LNCaP clone FGC (cell line): ENCODE data around the gene GTPBP1.
A peak's percentile ranks its signal among the peaks of the same experiment; 100 is the strongest.

Experiments
- DNase-seq: peaks from one replicate; pipeline ENCODE4 v3.0.0-alpha.2; 2011; ENCODE audit warnings: low read depth
- H3K4me3 ChIP-seq: 2 replicates; pipeline ENCODE4 v1.5.1; 2011; ENCODE audit warnings: mild to moderate bottlenecking, low read depth, low read length, control low read depth
- CTCF ChIP-seq: IDR thresholded peaks from 2 replicates; pipeline ENCODE4 v1.5.1; 2012; ENCODE audit warnings: mild to moderate bottlenecking; ENCODE audit not compliant: control insufficient read depth, insufficient read depth; ENCODE audit errors: extremely low read depth

The GTPBP1 gene

GRCh38 chr22:38758276-38758945 lies 52.7 kb downstream of the GTPBP1 start:
- no peak overlapping the region for H3K4me3 ChIP-seq
- no peak for DNase-seq
- TF ChIP-seq CTCF = no peak

- no peak for DNase-seq
- TF ChIP-seq CTCF = no peak
- H3K4me3 ChIP-seq = no peak overlapping the region
These were observed 53.3 kb downstream of the GTPBP1 start for GRCh38 chr22:38759005-38759404.

GRCh38 chr22:38760477-38761201 lies 54.9 kb downstream of the GTPBP1 start:
- DNase-seq = no peak
- H3K4me3 ChIP-seq = no peak overlapping the region
- no peak for TF ChIP-seq CTCF

- TF ChIP-seq CTCF = no peak
- no peak for DNase-seq
- H3K4me3 ChIP-seq = no peak overlapping the region
These were observed 55.7 kb downstream of the GTPBP1 start for GRCh38 chr22:38761202-38762162.

- TF ChIP-seq CTCF = no peak
- no peak for DNase-seq
These were observed 56.8 kb downstream of the GTPBP1 start for GRCh38 chr22:38762551-38762983.

GRCh38 chr22:38766076-38766777 lies 60.5 kb downstream of the GTPBP1 start:
- DNase-seq = peak; percentile 51
- peak; percentile 84 for TF ChIP-seq CTCF
- no peak overlapping the region for H3K4me3 ChIP-seq

More at GRCh38 chr22:38762551-38762983, 56.8 kb downstream of the GTPBP1 start:
- H3K4me3 ChIP-seq = no peak overlapping the region
